Suprapubic skin (tissue), 3 donors: ENCODE results near the gene DYNLT1.
"Not testable (repeated sequence)": the region's sequence is repeated elsewhere in the genome, so short reads cannot be mapped to it uniquely, and the experiment has no call there.

ENCODE experiments used
- POLR2A ChIP-seq, 2 donors: fragments of 450-650 bp; IDR thresholded peaks; one replicate each; pipeline ENCODE4 v1.6.1; 2017; ENCODE audit warnings: antibody characterized with exemption in 2 of 2, mild to moderate bottlenecking in 2 of 2, moderate library complexity in 2 of 2
- TF ChIP-seq, protein P1 (sequence below), 2 donors: fragments of 200-600 bp in 1 of 2; fragments of 450-650 bp in 1 of 2; sonication (generic) in 1 of 2; IDR thresholded peaks; one replicate each; pipeline ENCODE4 v1.5.1; 2016 to 2019; ENCODE audit warnings: antibody characterized with exemption in 2 of 2, mild to moderate bottlenecking in 1 of 2, moderate library complexity in 1 of 2

DNA sequence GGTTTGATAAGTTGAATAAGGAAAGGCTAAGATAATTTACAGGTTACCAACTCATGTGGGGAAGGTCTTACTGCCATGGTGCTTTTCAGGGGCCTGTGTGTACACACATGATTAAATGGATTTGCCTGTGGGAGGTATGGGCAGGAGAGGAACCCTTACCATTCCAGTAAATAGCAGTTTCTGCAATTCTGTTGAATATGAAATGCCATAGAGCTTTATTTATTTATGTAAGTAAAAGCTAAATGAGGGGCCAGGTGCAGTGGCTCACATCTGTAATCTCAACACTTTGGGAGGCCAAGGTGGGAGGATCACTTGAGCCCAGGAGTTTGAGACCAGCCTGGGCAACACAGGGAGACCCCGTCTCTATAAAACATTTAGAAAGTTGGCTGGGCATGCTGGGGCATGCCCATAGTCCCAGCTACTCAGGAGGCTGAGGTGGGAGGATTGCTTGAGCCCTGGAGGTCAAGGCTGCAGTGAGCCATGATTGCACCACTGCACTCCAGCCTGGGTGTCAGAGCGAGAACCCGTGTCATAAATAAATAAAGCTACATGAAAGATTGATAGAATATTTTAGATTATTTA lies 11.9 kb downstream of the DYNLT1 start:
- not testable (repeated sequence) for TF ChIP-seq POLR2A (IDR thresholded peaks at IDR 0.05)
- TF ChIP-seq, protein P1, sequence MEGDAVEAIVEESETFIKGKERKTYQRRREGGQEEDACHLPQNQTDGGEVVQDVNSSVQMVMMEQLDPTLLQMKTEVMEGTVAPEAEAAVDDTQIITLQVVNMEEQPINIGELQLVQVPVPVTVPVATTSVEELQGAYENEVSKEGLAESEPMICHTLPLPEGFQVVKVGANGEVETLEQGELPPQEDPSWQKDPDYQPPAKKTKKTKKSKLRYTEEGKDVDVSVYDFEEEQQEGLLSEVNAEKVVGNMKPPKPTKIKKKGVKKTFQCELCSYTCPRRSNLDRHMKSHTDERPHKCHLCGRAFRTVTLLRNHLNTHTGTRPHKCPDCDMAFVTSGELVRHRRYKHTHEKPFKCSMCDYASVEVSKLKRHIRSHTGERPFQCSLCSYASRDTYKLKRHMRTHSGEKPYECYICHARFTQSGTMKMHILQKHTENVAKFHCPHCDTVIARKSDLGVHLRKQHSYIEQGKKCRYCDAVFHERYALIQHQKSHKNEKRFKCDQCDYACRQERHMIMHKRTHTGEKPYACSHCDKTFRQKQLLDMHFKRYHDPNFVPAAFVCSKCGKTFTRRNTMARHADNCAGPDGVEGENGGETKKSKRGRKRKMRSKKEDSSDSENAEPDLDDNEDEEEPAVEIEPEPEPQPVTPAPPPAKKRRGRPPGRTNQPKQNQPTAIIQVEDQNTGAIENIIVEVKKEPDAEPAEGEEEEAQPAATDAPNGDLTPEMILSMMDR (IDR thresholded peaks at IDR 0.05), result not testable (repeated sequence)
